H1 (cell line): Measurements from ENCODE around the gene IL17RA. TPM values are rescaled to one million over a fixed set of nuclear protein-coding genes. Genes with fewer than 3 reads are reported as not detected.

Experiments used
- CTCF ChIA-PET: fragments of 300-600 bp; sonication (Branson Sonifier 250); formaldehyde crosslinking; loops from one replicate; lab custom pipeline; 2021; ENCODE audit not compliant: partially characterized antibody; lab: Charles Lee
- POLR2A ChIA-PET: fragments of 300-600 bp; sonication (Branson Sonifier 250); formaldehyde crosslinking; loops from one replicate; lab custom pipeline; 2021; ENCODE audit warnings: inconsistent platforms; ENCODE audit not compliant: partially characterized antibody; lab: Charles Lee
- DNase-seq, 2 experiments: peaks; one replicate each; pipeline versions ENCODE4 v3.0.0 to v3.0.0-alpha.2; 2010 to 2022; ENCODE audit warnings: low spot score in 2 of 2, low read depth in 1 of 2, mixed read lengths in 1 of 2
- FAIRE-seq: peaks from 2 replicates; lab custom pipeline; 2011; peaks lifted over from hg19 to GRCh38; lab: Jason Lieb, UNC
- H2AFZ ChIP-seq: 2 replicates; pipeline ENCODE4 v1.8.1; 2012; ENCODE audit warnings: low read length, inconsistent platforms
- H2AK5ac ChIP-seq: 2 replicates; pipeline ENCODE4 v1.6.1; 2013; ENCODE audit warnings: low read depth, low read length
- H2BK120ac ChIP-seq: replicated peaks from 2 replicates; pipeline ENCODE3; 2013; ENCODE audit warnings: low read depth, low read length, inconsistent platforms
- H2BK12ac ChIP-seq: 2 replicates; pipeline ENCODE4 v1.6.1; 2013; ENCODE audit warnings: low read depth, low read length
- H2BK15ac ChIP-seq: 2 replicates; pipeline ENCODE4 v1.6.1; 2013; ENCODE audit warnings: low read length
- H2BK20ac ChIP-seq: 2 replicates; pipeline ENCODE4 v1.6.1; 2013; ENCODE audit warnings: low read length
- H2BK5ac ChIP-seq: 2 replicates; pipeline ENCODE4 v1.6.1; 2013; ENCODE audit warnings: low read depth, low read length
- H3K14ac ChIP-seq: 2 replicates; pipeline ENCODE4 v1.6.1; 2013; ENCODE audit warnings: inconsistent platforms; ENCODE audit not compliant: insufficient read length
- H3K18ac ChIP-seq: 2 replicates; pipeline ENCODE4 v1.6.1; 2013; ENCODE audit warnings: low read length; ENCODE audit errors: extremely low read depth
- H3K23ac ChIP-seq: 2 replicates; pipeline ENCODE4 v1.6.1; 2013; ENCODE audit warnings: inconsistent platforms; ENCODE audit not compliant: insufficient read length
- H3K23me2 ChIP-seq: 2 replicates; pipeline ENCODE4 v1.6.1; 2013; ENCODE audit warnings: low read depth, low read length
- H3K27ac ChIP-seq: 2 replicates; pipeline ENCODE4 v1.6.1; 2011; ENCODE audit warnings: low read depth, low read length, inconsistent platforms
- H3K27me3 ChIP-seq, 4 experiments: replicated peaks in 1 of 4; 1 replicate in 1 of 4; 2 replicates in 3 of 4; pipeline versions ENCODE4 v1.6.1 to v1.8.1; 2011 to 2013; ENCODE audit warnings: low read length in 3 of 4, mild to moderate bottlenecking in 3 of 4, inconsistent platforms in 2 of 4, mixed read lengths in 2 of 4, moderate library complexity in 1 of 4; ENCODE audit not compliant: control insufficient read depth in 3 of 4, insufficient read depth in 3 of 4; ENCODE audit errors: extremely low read depth in 1 of 4
- H3K36me3 ChIP-seq, 4 experiments: 2 replicates each; pipeline versions ENCODE4 v1.6.1 to v1.8.1; 2011 to 2013; ENCODE audit warnings: mild to moderate bottlenecking in 4 of 4, low read length in 3 of 4, moderate library complexity in 2 of 4, control low read depth in 1 of 4, inconsistent platforms in 1 of 4; ENCODE audit not compliant: insufficient read depth in 4 of 4, control insufficient read depth in 2 of 4
- H3K4ac ChIP-seq: replicated peaks from 2 replicates; pipeline ENCODE3; 2013; ENCODE audit warnings: low read length, low read depth, mixed read lengths, inconsistent platforms; ENCODE audit not compliant: insufficient read length
- H3K4me1 ChIP-seq, 4 experiments: replicated peaks in 1 of 4; 1 replicate in 1 of 4; 2 replicates in 3 of 4; pipeline versions ENCODE4 v1.6.1 to v1.8.1; 2011 to 2013; ENCODE audit warnings: low read length in 3 of 4, inconsistent platforms in 2 of 4, mixed read lengths in 1 of 4; ENCODE audit not compliant: insufficient read depth in 4 of 4, control insufficient read depth in 3 of 4
- H3K4me2 ChIP-seq, 2 experiments: 2 replicates each; pipeline versions ENCODE4 v1.6.1 to v1.8.1; 2011 to 2013; ENCODE audit warnings: low read depth in 2 of 2, low read length in 2 of 2, control low read depth in 1 of 2, inconsistent platforms in 1 of 2, mild to moderate bottlenecking in 1 of 2; ENCODE audit not compliant: insufficient read depth in 1 of 2
- H3K4me3 ChIP-seq, 4 experiments: fragments of 200-600, 300-600 bp in 1 of 4; sonication (generic), shearing (Covaris generic), sonication (Bioruptor Twin) in 1 of 4; 2 replicates each; pipeline versions ENCODE4 v1.5.1 to v1.8.1; 2011 to 2016; ENCODE audit warnings: low read length in 4 of 4, low read depth in 3 of 4, control low read depth in 2 of 4, inconsistent platforms in 2 of 4, mild to moderate bottlenecking in 2 of 4, mixed read lengths in 1 of 4, moderate library complexity in 1 of 4; ENCODE audit not compliant: insufficient read depth in 2 of 4; ENCODE audit errors: extremely low read depth in 1 of 4
- H3K56ac ChIP-seq: replicated peaks from 2 replicates; pipeline ENCODE3; 2013; ENCODE audit warnings: low read depth, mild to moderate bottlenecking, mixed read lengths, low read length, inconsistent platforms; ENCODE audit not compliant: insufficient read length
- H3K79me1 ChIP-seq: 2 replicates; pipeline ENCODE4 v1.6.1; 2013; ENCODE audit warnings: low read depth, low read length, control low read depth
- H3K79me2 ChIP-seq, 2 experiments: 2 replicates each; pipeline versions ENCODE4 v1.6.1 to v1.8.1; 2012 to 2013; ENCODE audit warnings: low read length in 2 of 2, mild to moderate bottlenecking in 2 of 2, inconsistent platforms in 1 of 2; ENCODE audit not compliant: insufficient read depth in 2 of 2, control insufficient read depth in 1 of 2
- H3K9ac ChIP-seq, 4 experiments: replicated peaks in 1 of 4; 1 replicate in 1 of 4; 2 replicates in 3 of 4; pipeline versions ENCODE4 v1.6.1 to v1.8.1; 2011 to 2013; ENCODE audit warnings: low read depth in 3 of 4, low read length in 3 of 4, control low read depth in 2 of 4, mild to moderate bottlenecking in 2 of 4, moderate library complexity in 2 of 4, inconsistent platforms in 1 of 4; ENCODE audit errors: extremely low read depth in 1 of 4
- H3K9me3 ChIP-seq, 2 experiments: 2 replicates each; pipeline versions ENCODE4 v1.6.1 to v1.8.1; 2012 to 2013; ENCODE audit warnings: mild to moderate bottlenecking in 2 of 2, moderate library complexity in 2 of 2, control low read depth in 1 of 2, inconsistent platforms in 1 of 2, low read depth in 1 of 2, low read length in 1 of 2, mixed read lengths in 1 of 2; ENCODE audit not compliant: insufficient read depth in 2 of 2
- H4K20me1 ChIP-seq, 2 experiments: replicated peaks in 1 of 2; 2 replicates each; pipeline versions ENCODE3 to v1.8.1; 2011 to 2013; ENCODE audit warnings: inconsistent platforms in 2 of 2, low read length in 2 of 2, mild to moderate bottlenecking in 1 of 2; ENCODE audit not compliant: insufficient read depth in 2 of 2, control insufficient read depth in 1 of 2
- H4K5ac ChIP-seq: 2 replicates; pipeline ENCODE4 v1.6.1; 2013; ENCODE audit warnings: low read length, low read depth, mixed read lengths, inconsistent platforms; ENCODE audit not compliant: insufficient read length
- H4K8ac ChIP-seq: 2 replicates; pipeline ENCODE4 v1.8.0; 2013; ENCODE audit warnings: mild to moderate bottlenecking, moderate library complexity, low read length, inconsistent platforms; ENCODE audit not compliant: insufficient read depth; ENCODE audit errors: extremely low read depth
- H4K91ac ChIP-seq: replicated peaks from 2 replicates; pipeline ENCODE3; 2013; ENCODE audit warnings: low read length, mixed read lengths, inconsistent platforms; ENCODE audit not compliant: insufficient read length
- MAFK ChIP-seq: IDR thresholded peaks from 2 replicates; pipeline ENCODE4 v1.6.1; 2012; ENCODE audit warnings: low read depth, mild to moderate bottlenecking, improper control_type of control experiment, low read length
- NANOG ChIP-seq: IDR thresholded peaks from 2 replicates; pipeline ENCODE4 v1.6.1; 2011; ENCODE audit warnings: low read length, low read depth, mild to moderate bottlenecking, inconsistent platforms; ENCODE audit not compliant: insufficient read depth, poor library complexity, severe bottlenecking
- SIN3A ChIP-seq, 2 experiments: IDR thresholded peaks in 1 of 2; conservative IDR thresholded peaks in 1 of 2; 2 replicates each; pipeline ENCODE4 v1.6.1; 2011 to 2012; ENCODE audit warnings: low read length in 2 of 2, improper control_type of control experiment in 1 of 2, low read depth in 1 of 2, mild to moderate bottlenecking in 1 of 2
- TEAD4 ChIP-seq: IDR thresholded peaks from 2 replicates; pipeline ENCODE4 v1.6.1; 2012; ENCODE audit warnings: low read depth, low read length, inconsistent platforms, mixed read lengths
- WGBS, 2 experiments: shearing (Covaris generic) in 1 of 2; methylation state at CpG; one replicate each; pipeline versions ENCODE4 v1.1.6 to v1.1.7; 2013 to 2015; ENCODE audit warnings: low lambda C conversion rate in 2 of 2, mixed read lengths in 2 of 2, inconsistent platforms in 1 of 2, low coverage in 1 of 2, missing lambda C conversion rate in 1 of 2; ENCODE audit not compliant: insufficient replicate concordance in 2 of 2, insufficient coverage in 1 of 2, insufficient read length in 1 of 2; ENCODE audit errors: extremely low coverage in 1 of 2, missing lambda C conversion rate in 1 of 2; 5-methylcytosine and 5-hydroxymethylcytosine counted together
- polyA plus RNA-seq, 7 experiments: library from polyadenylated mRNA; depleted of rRNA in 3 of 7; stranded (reverse) in 5 of 7; unstranded in 2 of 7; fragments of >200 nt in 5 of 7; fragments of 200-250 nt in 2 of 7; gene quantifications; 1 replicate in 5 of 7; 2 replicates in 1 of 7; 4 replicates in 1 of 7; pipeline versions ENCODE4 v1.2.1 to v1.2.3, GENCODE V29; 2011 to 2013; ENCODE audit warnings: missing spikeins in 2 of 7, mixed read lengths in 2 of 7
- total RNA-seq: library from RNA; stranded (reverse); fragmentation: NEBNext Ultra II Directional; extraction: Animal tissue kit (Norgen Biotek cat#: 25700); gene quantifications from 2 replicates; pipeline ENCODE4 v1.2.1, GENCODE V29; 2021

The IL17RA gene
- total and polyA plus RNA-seq, 2 of the 8 experiments (the other 6 are each of a cell fraction or from before 2014, with no cell fraction given) = 5.6 to 9.9 TPM

DNA sequence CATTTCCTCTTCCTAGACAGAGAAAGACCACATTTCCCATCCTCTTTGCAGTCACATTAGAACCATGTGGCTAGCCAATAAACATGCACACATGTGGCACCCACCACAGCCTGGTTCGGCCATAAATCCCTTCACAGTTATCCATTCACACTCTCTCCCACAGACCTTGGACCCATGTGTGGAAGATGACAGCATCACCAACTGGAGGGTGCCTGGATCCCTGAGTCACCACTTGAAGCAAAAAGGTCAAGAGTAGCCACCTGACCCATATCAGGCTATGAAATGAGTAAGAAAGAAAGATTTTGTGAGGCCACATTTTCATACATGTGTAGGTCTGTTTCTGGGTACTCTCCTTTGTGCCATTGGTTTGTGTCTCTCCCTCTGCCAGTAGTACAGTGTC, 45.4 kb downstream of the IL17RA start:
- H3K4me3 ChIP-seq = no peak overlapping the region
- no peak overlapping the region for H3K9ac ChIP-seq

More for the DNA sequence above, 45.4 kb downstream of the IL17RA start:
- no peaks in the 10 kb centered on the region for H3K9me3 ChIP-seq
- no peak overlapping the region for H3K18ac ChIP-seq
- no peak overlapping the region for H3K4me2 ChIP-seq
- H2BK15ac ChIP-seq = no peak overlapping the region
- no peaks in the 10 kb centered on the region for H3K36me3 ChIP-seq
- no peak overlapping the region for H2BK120ac ChIP-seq
- CTCF ChIA-PET = no interaction called here
- no peak overlapping the region for H3K23ac ChIP-seq
- no peak overlapping the region for H3K56ac ChIP-seq
- H4K8ac ChIP-seq = no peak overlapping the region
- H2AK5ac ChIP-seq = no peak overlapping the region
- TF ChIP-seq NANOG (no peak), SIN3A (conservative IDR thresholded peaks at IDR 0.05 in 1 of 2, IDR thresholded peaks at IDR 0.05 in 1 of 2; ENCODE audit: low read depth in 1 of 2, low read length in 2 of 2) (no peak), TEAD4 (no peak), MAFK (no peak)
- TF ChIP-seq, all 59 proteins: peak for 0
- POLR2A ChIA-PET = no interaction called here
- no peak overlapping the region for H2BK12ac ChIP-seq
- no peaks in the 10 kb centered on the region for H3K23me2 ChIP-seq
- no peaks in the 10 kb centered on the region for H3K27me3 ChIP-seq
- FAIRE-seq (no peak), DNase-seq (no peak)
- no peak overlapping the region for H2BK5ac ChIP-seq
- no peak overlapping the region for H3K27ac ChIP-seq
- H2AFZ ChIP-seq = no peak overlapping the region
- H4K91ac ChIP-seq = no peak overlapping the region
- no peak overlapping the region for H4K5ac ChIP-seq
- no peaks in the 10 kb centered on the region for H3K79me2 ChIP-seq
- 100% methylated on average over 1 of the region's 1 CpG; no CpG with 5 or more reads in 1 of the 2 experiments for WGBS, 2 experiments
- no peak overlapping the region for H3K4ac ChIP-seq
- H3K4me1 ChIP-seq = peaks cover 0 to 3% (median 1%) of the 10 kb centered on the region in 4 experiments; a peak in 2 of 7 replicates
- H3K14ac ChIP-seq = no peak overlapping the region
- H4K20me1 ChIP-seq = no peaks in the 10 kb centered on the region
- H3K79me1 ChIP-seq = no peaks in the 10 kb centered on the region
- H2BK20ac ChIP-seq = no peak overlapping the region
